Measurements from ENCODE around the gene SEC14L6. TPM values are rescaled to one million over a fixed set of nuclear protein-coding genes. Genes with fewer than 3 reads are reported as not detected.

Gene SEC14L6
- total RNA-seq, 2 donors from 2014 or later, result 1.6 to 2.1 TPM

- WGBS, 2 experiments (ENCODE audit: insufficient coverage in 1 of 2, insufficient read length in 1 of 2), result 88 to 95% methylated on average over 3 to 4 of the region's 4 CpGs
- no peak for DNase-seq
- Mint-ChIP-seq H3K27me3 (ENCODE audit: insufficient read depth) (no peaks in the 10 kb centered on the region), H3K9me3 (no peaks in the 10 kb centered on the region), H3K27ac (no peak overlapping the region), H3K36me3 (ENCODE audit: low read depth) (no peaks in the 10 kb centered on the region), H3K4me3 (no peak overlapping the region), H3K4me1 (no peaks in the 10 kb centered on the region)
- no peaks in the 10 kb centered on the region for H3K36me3 ChIP-seq (ENCODE audit: control insufficient read depth, insufficient read depth, low read length)
- no peaks in the 10 kb centered on the region for H3K9me3 ChIP-seq (ENCODE audit: control insufficient read depth, low read length)
- H3K27ac ChIP-seq (ENCODE audit: low read depth, low read length), result no peak overlapping the region
- H3K4me3 ChIP-seq (ENCODE audit: low read length), result no peak overlapping the region
- no peak for TF ChIP-seq CTCF (conservative IDR thresholded peaks at IDR 0.05)
- no peaks in the 10 kb centered on the region for H3K4me1 ChIP-seq (ENCODE audit: control insufficient read depth, insufficient read depth, low read length)
- no peaks in the 10 kb centered on the region for H3K27me3 ChIP-seq (ENCODE audit: control insufficient read depth, insufficient read depth, low read length, poor library complexity, severe bottlenecking)
- H3K9ac ChIP-seq (ENCODE audit: extremely low read depth, low read length, poor library complexity, severe bottlenecking), result no peak overlapping the region
Measured at GRCh38 chr22:30535182-30535581, 11.4 kb downstream of the SEC14L6 start.

DNA sequence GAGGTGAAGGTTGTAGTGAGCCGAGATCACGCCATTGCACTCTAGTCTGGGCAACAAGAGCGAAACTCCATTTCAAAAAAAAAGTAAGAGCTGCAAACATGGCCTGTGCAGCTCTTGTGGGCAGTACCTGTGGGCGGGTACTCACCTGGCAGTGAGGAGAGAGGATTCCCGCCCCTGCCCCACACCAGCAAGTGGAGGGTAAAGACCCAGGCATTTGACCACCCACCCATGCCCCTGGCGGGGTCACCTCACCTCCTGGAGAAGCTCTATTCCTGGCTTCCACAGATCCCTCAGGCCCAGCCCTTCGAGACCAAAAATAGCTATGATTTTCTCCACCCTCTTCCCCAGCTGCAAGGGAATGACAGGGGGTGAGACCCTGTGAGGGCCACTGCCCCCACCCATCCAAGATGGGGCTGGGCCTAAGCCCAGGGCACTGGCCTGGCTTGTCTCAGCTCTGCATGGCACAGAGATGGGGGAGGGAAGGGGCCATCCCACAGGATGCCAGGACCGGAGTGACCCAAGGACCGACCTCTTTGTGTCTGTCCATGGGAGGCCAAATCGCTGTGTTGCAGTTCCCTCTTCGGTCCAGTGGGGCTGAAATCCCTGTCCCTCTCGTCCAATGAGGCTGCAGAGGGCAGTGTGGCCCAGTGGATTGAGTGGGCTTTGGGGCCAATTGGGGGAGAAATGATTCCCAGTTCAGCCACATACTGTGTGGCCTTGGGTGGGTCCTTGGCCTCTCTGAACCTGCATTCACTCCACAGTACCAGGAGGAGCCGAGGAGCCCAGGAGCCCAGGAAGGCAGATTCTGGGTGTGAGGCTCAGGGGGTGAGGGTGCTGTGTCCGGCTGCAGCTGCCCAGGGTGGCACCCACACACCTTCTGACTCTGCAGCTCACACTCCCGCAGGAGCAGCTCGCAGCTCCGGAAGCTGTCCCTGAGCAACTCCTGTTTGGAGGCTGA lies 14.6 kb downstream of the SEC14L6 start:
- no peak overlapping the region for H3K4me3 ChIP-seq (ENCODE audit: low read length)
- H3K27ac ChIP-seq (ENCODE audit: low read depth, low read length), result no peak overlapping the region
- Mint-ChIP-seq H3K27me3 (ENCODE audit: insufficient read depth) (no peaks in the 10 kb centered on the region), H3K9me3 (no peaks in the 10 kb centered on the region), H3K36me3 (ENCODE audit: low read depth) (no peaks in the 10 kb centered on the region), H3K27ac (no peak overlapping the region), H3K4me1 (no peaks in the 10 kb centered on the region), H3K4me3 (no peak overlapping the region)
- no peaks in the 10 kb centered on the region for H3K27me3 ChIP-seq (ENCODE audit: control insufficient read depth, insufficient read depth, low read length, poor library complexity, severe bottlenecking)
- H3K9ac ChIP-seq (ENCODE audit: extremely low read depth, low read length, poor library complexity, severe bottlenecking), result no peak overlapping the region
- WGBS, 2 experiments (ENCODE audit: insufficient coverage in 1 of 2, insufficient read length in 1 of 2), result 90 to 93% methylated on average over 12 to 17 of the region's 17 CpGs
- DNase-seq, result no peak
- H3K36me3 ChIP-seq (ENCODE audit: control insufficient read depth, insufficient read depth, low read length), result no peaks in the 10 kb centered on the region
- H3K4me1 ChIP-seq (ENCODE audit: control insufficient read depth, insufficient read depth, low read length), result no peaks in the 10 kb centered on the region
- no peaks in the 10 kb centered on the region for H3K9me3 ChIP-seq (ENCODE audit: control insufficient read depth, low read length)
- no peak for TF ChIP-seq CTCF (conservative IDR thresholded peaks at IDR 0.05)

DNA sequence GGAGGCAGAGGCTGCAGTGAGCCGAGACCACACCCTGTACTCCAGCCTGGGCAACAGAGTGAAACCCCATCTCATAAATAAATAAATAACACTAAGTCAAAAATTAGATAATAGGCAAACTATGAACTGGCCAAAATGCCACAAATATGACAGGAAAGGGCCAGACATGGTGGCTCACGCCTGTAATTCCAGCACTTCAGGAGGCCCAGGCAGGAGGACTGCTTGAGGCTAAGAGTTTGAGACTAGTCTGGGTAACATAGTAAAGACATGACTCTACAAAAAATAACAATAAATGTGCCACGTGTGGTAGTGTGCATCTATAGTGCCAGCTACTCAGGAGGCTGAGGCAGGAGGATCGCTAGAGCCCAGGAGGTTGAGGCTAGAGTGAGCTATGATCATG lies 19.9 kb downstream of the SEC14L6 start:
- Histone ChIP-seq H3K4me1 (ENCODE audit: control insufficient read depth, insufficient read depth, low read length) (peaks cover 4% of the 10 kb centered on the region), H3K27ac (ENCODE audit: low read depth, low read length) (no peak overlapping the region), H3K9me3 (ENCODE audit: control insufficient read depth, low read length) (no peaks in the 10 kb centered on the region), H3K4me3 (ENCODE audit: low read length) (no peak overlapping the region), H3K36me3 (ENCODE audit: control insufficient read depth, insufficient read depth, low read length) (no peaks in the 10 kb centered on the region), H3K27me3 (ENCODE audit: control insufficient read depth, insufficient read depth, low read length, poor library complexity, severe bottlenecking) (no peaks in the 10 kb centered on the region), H3K9ac (ENCODE audit: extremely low read depth, low read length, poor library complexity, severe bottlenecking) (no peak overlapping the region)
- peaks cover 2% of the 10 kb centered on the region for H3K27me3 Mint-ChIP-seq (ENCODE audit: insufficient read depth)
- 74 to 97% methylated on average over 2 to 4 of the region's 4 CpGs for WGBS, 2 experiments (ENCODE audit: insufficient coverage in 1 of 2, insufficient read length in 1 of 2)
- no peaks in the 10 kb centered on the region for H3K9me3 Mint-ChIP-seq
- no peaks in the 10 kb centered on the region for H3K36me3 Mint-ChIP-seq (ENCODE audit: low read depth)
- no peak for TF ChIP-seq CTCF (conservative IDR thresholded peaks at IDR 0.05)
- H3K4me3 Mint-ChIP-seq, result no peak overlapping the region
- no peak overlapping the region for H3K27ac Mint-ChIP-seq
- DNase-seq, result no peak
- no peaks in the 10 kb centered on the region for H3K4me1 Mint-ChIP-seq
